Peyer's patch (tissue), 4 donors: ENCODE measurements around the gene CLDN25.

ENCODE experiments used
- POLR2A ChIP-seq, 2 donors: fragments of 450-650 bp; IDR thresholded peaks; one replicate each; pipeline ENCODE4 v1.5.1; 2017; ENCODE audit warnings: antibody characterized with exemption in 2 of 2, mild to moderate bottlenecking in 2 of 2, moderate library complexity in 2 of 2
- TF ChIP-seq, protein P1 (sequence below), 6 experiments: fragments of 450-650 bp in 4 of 6; fragments of 200-600 bp in 2 of 6; sonication (generic) in 1 of 6; IDR thresholded peaks; one replicate each; pipeline ENCODE4 v1.5.1; 2017 to 2019; ENCODE audit warnings: antibody characterized with exemption in 6 of 6, mild to moderate bottlenecking in 3 of 6, moderate library complexity in 1 of 6

- TF ChIP-seq, protein P1, sequence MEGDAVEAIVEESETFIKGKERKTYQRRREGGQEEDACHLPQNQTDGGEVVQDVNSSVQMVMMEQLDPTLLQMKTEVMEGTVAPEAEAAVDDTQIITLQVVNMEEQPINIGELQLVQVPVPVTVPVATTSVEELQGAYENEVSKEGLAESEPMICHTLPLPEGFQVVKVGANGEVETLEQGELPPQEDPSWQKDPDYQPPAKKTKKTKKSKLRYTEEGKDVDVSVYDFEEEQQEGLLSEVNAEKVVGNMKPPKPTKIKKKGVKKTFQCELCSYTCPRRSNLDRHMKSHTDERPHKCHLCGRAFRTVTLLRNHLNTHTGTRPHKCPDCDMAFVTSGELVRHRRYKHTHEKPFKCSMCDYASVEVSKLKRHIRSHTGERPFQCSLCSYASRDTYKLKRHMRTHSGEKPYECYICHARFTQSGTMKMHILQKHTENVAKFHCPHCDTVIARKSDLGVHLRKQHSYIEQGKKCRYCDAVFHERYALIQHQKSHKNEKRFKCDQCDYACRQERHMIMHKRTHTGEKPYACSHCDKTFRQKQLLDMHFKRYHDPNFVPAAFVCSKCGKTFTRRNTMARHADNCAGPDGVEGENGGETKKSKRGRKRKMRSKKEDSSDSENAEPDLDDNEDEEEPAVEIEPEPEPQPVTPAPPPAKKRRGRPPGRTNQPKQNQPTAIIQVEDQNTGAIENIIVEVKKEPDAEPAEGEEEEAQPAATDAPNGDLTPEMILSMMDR (IDR thresholded peaks at IDR 0.05), result no peak
- TF ChIP-seq POLR2A (IDR thresholded peaks at IDR 0.05), result no peak
Measured at GRCh38 chr11:113817626-113818025, 38.0 kb downstream of the CLDN25 start.
